RWPE2 (cell line): Measurements from ENCODE around the gene CPEB4.
A peak's percentile ranks its signal among the peaks of the same experiment; 100 is the strongest.

ENCODE experiments used
- ATAC-seq: fragments of 200-7000 bp; cut with Tn5 transposase; 3 replicates; pipeline ENCODE4 v1.9.1; 2021; ENCODE audit warnings: low read depth
- DNase-seq: peaks from one replicate; pipeline ENCODE4 v3.0.0-alpha.2; 2020; ENCODE audit warnings: low spot score
- H3K27ac ChIP-seq: fragments of 450-650 bp; 2 replicates; pipeline ENCODE4 v1.5.1; 2017; ENCODE audit warnings: mild to moderate bottlenecking; ENCODE audit not compliant: poor library complexity, severe bottlenecking
- H3K27me3 ChIP-seq: fragments of 250-450 bp; sonication (Bioruptor Pico); 2 replicates; pipeline ENCODE4 v1.5.1; 2021; ENCODE audit warnings: mild to moderate bottlenecking, moderate library complexity; ENCODE audit not compliant: insufficient read depth, poor library complexity, severe bottlenecking
- H3K36me3 ChIP-seq: fragments of 250-450 bp; sonication (Bioruptor Pico); 2 replicates; pipeline ENCODE4 v1.5.1; 2020; ENCODE audit warnings: low read depth, mild to moderate bottlenecking, moderate library complexity
- H3K4me1 ChIP-seq: fragments of 250-450 bp; sonication (Bioruptor Pico); 2 replicates; pipeline ENCODE4 v1.5.1; 2021; ENCODE audit warnings: mild to moderate bottlenecking, moderate library complexity; ENCODE audit not compliant: insufficient read depth, poor library complexity, severe bottlenecking
- H3K4me3 ChIP-seq: fragments of 250-450 bp; sonication (Bioruptor Pico); 2 replicates; pipeline ENCODE4 v1.5.1; 2021; ENCODE audit warnings: mild to moderate bottlenecking, moderate library complexity; ENCODE audit not compliant: severe bottlenecking
- H3K9me3 ChIP-seq: fragments of 250-450 bp; sonication (Bioruptor Pico); 2 replicates; pipeline ENCODE4 v1.5.1; 2021; ENCODE audit warnings: mild to moderate bottlenecking, moderate library complexity; ENCODE audit not compliant: severe bottlenecking
- TF ChIP-seq, protein P1 (sequence below): fragments of 450-650 bp; IDR thresholded peaks from one replicate; pipeline ENCODE4 v1.5.1; 2017; ENCODE audit warnings: mild to moderate bottlenecking, moderate library complexity; ENCODE audit not compliant: poor library complexity, severe bottlenecking

CPEB4 gene

GRCh38 chr5:173984218-173984617 is 96.1 kb downstream of the CPEB4 start:
- Histone ChIP-seq H3K4me3 (no peak overlapping the region), H3K9me3 (peaks cover 4% of the 10 kb centered on the region), H3K4me1 (no peaks in the 10 kb centered on the region), H3K36me3 (no peaks in the 10 kb centered on the region), H3K27me3 (peaks cover 22% of the 10 kb centered on the region), H3K27ac (no peak overlapping the region)
- DNase-seq: no peak
- ATAC-seq: peak; percentile 61; the same call in 2 of the 3 replicates
- TF ChIP-seq, protein P1, sequence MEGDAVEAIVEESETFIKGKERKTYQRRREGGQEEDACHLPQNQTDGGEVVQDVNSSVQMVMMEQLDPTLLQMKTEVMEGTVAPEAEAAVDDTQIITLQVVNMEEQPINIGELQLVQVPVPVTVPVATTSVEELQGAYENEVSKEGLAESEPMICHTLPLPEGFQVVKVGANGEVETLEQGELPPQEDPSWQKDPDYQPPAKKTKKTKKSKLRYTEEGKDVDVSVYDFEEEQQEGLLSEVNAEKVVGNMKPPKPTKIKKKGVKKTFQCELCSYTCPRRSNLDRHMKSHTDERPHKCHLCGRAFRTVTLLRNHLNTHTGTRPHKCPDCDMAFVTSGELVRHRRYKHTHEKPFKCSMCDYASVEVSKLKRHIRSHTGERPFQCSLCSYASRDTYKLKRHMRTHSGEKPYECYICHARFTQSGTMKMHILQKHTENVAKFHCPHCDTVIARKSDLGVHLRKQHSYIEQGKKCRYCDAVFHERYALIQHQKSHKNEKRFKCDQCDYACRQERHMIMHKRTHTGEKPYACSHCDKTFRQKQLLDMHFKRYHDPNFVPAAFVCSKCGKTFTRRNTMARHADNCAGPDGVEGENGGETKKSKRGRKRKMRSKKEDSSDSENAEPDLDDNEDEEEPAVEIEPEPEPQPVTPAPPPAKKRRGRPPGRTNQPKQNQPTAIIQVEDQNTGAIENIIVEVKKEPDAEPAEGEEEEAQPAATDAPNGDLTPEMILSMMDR: peak; percentile 53

DNA sequence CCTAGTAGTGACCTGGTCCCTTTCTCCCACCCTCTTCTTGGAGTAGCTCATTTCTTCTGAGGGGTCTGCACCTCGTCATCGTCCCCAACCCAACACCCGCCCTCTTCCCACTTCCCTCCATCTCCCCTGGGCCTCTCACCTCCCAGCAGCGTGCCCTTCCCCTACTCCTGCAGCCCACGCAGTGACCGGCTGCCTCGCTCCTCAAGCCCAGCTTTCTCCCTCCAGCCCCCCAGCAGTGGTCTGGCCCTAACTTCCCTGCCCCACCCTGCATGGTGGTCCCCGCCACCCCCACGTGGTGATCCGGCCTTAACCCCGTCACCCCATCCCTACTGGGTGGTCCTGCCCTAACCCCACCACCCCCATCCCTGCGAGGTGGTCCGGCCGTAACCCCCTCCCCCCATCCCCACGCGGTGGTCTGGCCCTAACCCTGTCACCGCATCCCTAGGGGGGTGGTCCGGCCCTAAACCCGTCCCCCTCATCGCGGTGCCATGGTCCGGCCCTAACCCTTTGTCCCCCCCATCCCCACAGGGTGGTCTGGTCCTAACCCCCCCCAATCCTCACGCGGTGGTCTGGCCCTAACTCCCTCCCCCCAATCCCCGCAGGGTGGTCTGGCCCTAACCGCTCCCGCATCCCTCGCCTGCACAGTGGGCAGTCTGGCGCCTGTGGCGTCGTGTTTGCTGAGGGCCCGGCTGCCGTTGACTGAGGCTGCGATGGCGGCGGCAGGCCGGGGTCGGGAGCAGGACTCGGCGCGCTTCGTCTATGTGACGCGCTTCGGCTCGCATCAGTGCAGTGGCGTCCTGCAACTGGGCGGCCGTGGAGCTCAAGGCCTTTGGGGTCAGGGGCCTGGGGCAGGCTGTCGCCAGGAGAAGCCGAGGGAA is 100.6 kb downstream of the CPEB4 start, which contains the start of gene C5orf47:
Gene C5orf47 (plus strand): TSS at position 617 of the 878 bp plus-strand sequence. CDS start 94 bp downstream, at position 711.
- DNase-seq (no peak), ATAC-seq (no peak)
- no peak within 1 kb of the TSS for H3K27ac ChIP-seq
- no peaks in the 10 kb centered on the region for H3K4me1 ChIP-seq
- no peak within 1 kb of the TSS for H3K4me3 ChIP-seq
- no peaks in the 10 kb centered on the region for H3K9me3 ChIP-seq
- no peaks in the 10 kb centered on the region for H3K36me3 ChIP-seq
- peaks cover 13% of the 10 kb centered on the region for H3K27me3 ChIP-seq
- TF ChIP-seq, protein P1: no peak

- DNase-seq: no peak
- peaks cover 13% of the 10 kb centered on the region for H3K27me3 ChIP-seq
Observed at GRCh38 chr5:173989432-173990082, 101.4 kb downstream of the CPEB4 start.

DNA sequence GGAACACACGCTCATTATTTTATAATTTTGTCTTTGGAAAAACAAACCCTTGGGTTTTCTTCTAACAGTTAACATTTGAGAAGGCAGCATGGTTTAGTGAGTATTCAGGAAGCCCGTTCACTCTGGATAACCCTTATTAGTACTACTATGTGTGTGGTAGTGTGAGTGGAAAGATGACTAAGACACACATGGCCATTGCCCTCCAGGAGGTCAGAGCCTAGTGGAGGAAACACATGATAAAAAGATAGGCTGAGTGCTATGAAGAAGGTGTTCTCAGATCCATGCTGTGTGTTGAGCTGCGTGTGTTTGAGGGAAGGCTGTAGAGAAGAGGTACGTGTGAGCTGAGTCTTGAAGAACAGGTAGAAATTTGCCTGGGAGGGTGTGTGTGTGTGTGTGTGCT is 109.2 kb downstream of the CPEB4 start:
- no peak for ATAC-seq
- Histone ChIP-seq H3K27ac (no peak overlapping the region), H3K4me3 (no peak overlapping the region), H3K36me3 (no peaks in the 10 kb centered on the region), H3K9me3 (no peaks in the 10 kb centered on the region), H3K4me1 (no peaks in the 10 kb centered on the region), H3K27me3 (peaks cover 54% of the 10 kb centered on the region)
- no peak for DNase-seq
- TF ChIP-seq, protein P1: no peak

More at GRCh38 chr5:173989432-173990082, 101.4 kb downstream of the CPEB4 start:
- TF ChIP-seq, protein P1: no peak
- no peak overlapping the region for H3K27ac ChIP-seq
- no peak for ATAC-seq
- H3K9me3 ChIP-seq: no peaks in the 10 kb centered on the region
- no peak overlapping the region for H3K4me3 ChIP-seq
- no peaks in the 10 kb centered on the region for H3K36me3 ChIP-seq
- no peaks in the 10 kb centered on the region for H3K4me1 ChIP-seq
